GM19099 (cell line): ENCODE data around the gene PRKCH.

Source experiments
- POLR2A ChIP-seq: IDR thresholded peaks from 3 replicates; pipeline ENCODE4 v1.6.1; 2011; ENCODE audit warnings: low read depth; ENCODE audit not compliant: insufficient read length; ENCODE audit errors: extremely low read depth

PRKCH gene

GRCh38 chr14:61321385-61322010 lies at the start of gene PRKCH:
Gene PRKCH, plus strand, starts transcription at chr14:61321579. Its CDS starts 523 bp downstream, at chr14:61322102.
- TF ChIP-seq POLR2A = no peak

- no peak for TF ChIP-seq POLR2A
Measured at GRCh38 chr14:61277232-61277631, 44.1 kb upstream of the PRKCH start.

DNA sequence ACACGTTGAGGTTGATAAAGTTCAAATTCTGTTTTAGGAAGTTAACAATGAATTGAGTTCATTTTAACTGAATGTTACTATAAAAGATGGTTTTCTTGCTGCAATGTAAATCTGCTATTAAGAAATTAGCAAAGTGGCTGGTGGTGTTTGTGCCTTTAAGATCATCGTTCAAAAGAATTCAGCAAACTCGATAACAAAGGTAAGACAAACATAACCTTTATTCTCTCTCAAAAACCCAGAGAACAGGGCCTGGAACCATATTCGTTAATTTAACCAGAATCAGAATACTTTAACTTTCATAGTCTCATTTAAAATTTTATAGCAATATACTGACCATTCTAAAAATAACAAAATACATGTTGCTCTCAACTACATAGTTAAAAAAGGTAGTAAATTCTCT lies 43.6 kb upstream of the PRKCH start:
- no peak for TF ChIP-seq POLR2A

DNA sequence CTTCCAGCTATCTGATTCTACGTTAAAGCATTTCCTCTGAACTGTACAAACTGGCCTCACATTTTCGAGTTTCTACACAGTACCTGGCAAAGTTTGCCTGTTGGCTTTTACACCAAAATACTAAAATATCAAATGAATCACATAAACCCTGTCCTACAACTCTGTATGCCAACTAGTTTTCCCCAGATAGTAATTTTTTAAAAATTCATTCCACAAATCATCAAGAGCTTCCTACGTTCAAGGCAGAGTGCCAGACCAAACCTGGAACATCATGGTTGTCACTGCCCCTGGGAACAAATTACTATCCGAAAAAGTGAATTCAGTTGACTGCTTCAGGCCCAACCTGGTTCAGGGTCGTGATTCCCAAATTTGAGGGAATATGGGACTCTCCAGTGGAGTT lies 42.3 kb upstream of the PRKCH start:
- no peak for TF ChIP-seq POLR2A

DNA sequence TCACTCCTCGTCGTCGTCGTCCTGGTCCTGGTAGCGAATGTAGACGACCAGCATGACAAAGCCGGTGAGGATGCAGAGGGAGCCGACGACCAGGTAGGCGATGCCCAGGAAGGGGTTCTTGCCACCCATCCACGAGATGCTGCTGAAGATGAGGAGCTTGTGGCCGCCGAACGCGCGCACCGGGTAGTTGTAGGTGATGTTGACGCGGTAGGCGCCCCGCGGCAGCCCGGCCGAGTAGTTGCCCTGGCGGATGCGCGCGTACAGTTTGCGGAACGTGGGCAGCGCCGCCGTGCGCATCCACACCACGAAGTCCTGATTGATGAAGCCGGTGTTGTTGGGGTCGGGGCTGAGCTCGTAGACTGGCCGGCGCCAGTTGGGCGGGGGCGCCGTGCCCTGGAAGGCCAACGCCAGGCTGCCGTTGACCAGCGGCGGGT lies 41.3 kb upstream of the PRKCH start:
- TF ChIP-seq POLR2A = no peak

GRCh38 chr14:61280526-61281185 lies 40.7 kb upstream of the PRKCH start:
- no peak for TF ChIP-seq POLR2A

- no peak for TF ChIP-seq POLR2A
Measured at GRCh38 chr14:61281186-61281947, 40.0 kb upstream of the PRKCH start, which contains the start of gene TMEM30B. Gene TMEM30B, minus strand, starts transcription at chr14:61281338. Its CDS starts 191 bp downstream, at chr14:61281147.

DNA sequence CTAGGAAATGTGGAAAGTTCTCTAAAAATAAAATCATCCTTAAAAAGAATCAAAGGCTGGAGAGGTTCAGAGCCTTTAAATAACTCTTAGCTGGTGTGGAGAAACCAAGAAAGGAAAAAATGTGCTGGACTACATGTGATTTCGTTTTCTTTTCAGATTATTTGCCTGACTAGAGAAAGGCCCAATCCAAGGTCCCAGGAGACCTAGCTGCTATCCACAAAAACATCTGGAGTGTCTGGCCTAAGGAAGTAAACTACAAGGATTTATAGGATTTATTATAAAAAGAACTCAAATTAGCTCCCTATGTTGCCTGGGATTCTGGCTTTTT lies 39.5 kb upstream of the PRKCH start:
- TF ChIP-seq POLR2A = no peak

DNA sequence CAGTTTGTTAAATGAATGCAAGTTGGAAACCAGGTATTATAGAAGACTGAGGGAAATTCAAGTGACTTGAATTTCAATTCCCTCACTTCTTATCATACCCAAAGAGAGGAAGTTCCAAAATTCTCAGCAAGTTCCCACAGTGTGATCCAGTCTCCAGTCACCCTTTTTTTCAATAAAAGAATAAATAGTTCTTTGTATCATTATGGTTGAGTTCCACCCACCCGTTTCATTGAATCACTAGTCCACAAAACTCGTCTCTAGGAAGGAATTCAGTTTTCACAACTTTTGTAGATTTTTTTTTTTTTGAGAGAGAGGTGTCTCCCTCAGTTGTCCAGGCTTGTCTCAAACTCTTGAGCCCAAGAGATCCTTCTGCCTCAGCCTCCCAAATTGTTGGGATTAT lies 38.6 kb upstream of the PRKCH start:
- no peak for TF ChIP-seq POLR2A

DNA sequence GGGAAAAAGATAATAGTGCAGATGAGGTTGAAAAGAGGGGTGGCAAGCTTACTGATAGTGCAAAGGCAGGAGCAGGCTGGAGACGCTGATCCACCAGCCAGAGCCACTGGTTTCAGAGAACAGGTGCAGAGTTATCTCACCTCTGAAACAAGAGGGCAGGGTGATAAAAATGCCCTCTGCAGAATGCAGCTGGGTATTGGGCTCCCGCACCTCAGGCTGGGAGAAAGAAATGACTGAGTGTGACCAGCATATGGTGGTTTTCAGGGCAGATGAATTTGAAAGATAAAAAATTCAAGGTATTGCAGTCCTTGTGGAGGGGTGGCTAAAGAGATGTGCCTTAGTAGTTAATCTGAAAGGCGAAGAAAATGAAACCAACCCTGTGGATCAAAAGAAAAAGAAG lies 37.4 kb upstream of the PRKCH start:
- no peak for TF ChIP-seq POLR2A

DNA sequence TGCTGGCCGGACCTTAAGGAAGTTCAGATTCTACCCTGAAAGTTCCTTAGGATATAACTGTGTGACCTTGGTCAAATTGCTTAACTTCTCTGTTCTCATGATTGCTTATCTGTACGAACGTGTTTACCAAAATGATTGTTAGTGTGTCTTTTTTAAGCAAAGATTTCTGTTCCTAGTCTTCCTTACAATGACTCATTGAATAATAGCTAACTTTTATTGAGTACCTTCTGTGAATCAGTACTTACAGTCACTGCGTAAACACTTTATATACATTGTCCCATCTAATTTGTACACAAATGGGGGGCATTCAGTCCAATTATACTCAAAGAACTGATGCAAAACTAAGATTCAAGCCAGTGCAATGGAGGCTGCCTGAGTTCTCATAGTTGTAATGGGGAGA lies 36.0 kb upstream of the PRKCH start:
- TF ChIP-seq POLR2A = no peak

DNA sequence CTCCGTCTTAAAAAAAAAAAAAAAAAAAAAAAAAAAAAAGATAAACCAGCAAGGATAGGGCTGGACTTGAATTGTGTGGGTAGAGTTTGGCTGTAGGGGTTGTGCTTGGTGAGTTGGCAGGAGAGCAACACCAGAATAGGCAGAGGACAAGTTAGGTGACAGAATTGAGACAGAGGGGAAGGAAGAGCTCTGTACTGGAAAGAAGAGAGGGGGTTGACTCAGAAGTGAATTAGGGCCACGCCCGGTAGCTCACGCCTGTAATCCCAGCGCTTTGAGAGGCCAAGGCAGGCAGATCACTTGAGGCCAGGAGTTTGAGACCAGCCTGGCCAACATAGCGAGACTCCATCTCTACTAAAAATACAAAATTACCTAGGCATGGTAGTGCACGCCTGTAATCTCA lies 34.2 kb upstream of the PRKCH start:
- TF ChIP-seq POLR2A = no peak

DNA sequence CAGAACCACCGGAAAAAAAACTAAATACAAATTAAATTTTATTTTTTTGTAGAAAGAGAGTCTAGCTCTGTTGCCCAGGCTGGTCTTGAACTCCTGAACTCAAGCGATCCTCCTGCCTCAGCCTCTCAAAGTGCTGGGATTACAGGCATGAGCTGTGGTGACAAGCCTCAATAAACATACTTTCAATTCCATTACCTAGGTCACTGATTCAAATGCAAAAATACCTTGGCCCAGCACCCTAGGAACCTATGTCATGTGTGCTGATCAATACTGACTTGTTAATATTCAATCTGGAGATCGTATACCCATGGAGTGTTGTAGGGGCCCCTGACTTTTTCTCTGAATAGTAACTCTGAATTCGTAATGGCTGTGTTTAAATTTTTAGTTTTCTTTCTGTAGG lies 33.2 kb upstream of the PRKCH start:
- TF ChIP-seq POLR2A = no peak

- no peak for TF ChIP-seq POLR2A
Measured at GRCh38 chr14:61288720-61289119, 32.7 kb upstream of the PRKCH start.

GRCh38 chr14:61290701-61291100 lies 30.7 kb upstream of the PRKCH start:
- TF ChIP-seq POLR2A = no peak

DNA sequence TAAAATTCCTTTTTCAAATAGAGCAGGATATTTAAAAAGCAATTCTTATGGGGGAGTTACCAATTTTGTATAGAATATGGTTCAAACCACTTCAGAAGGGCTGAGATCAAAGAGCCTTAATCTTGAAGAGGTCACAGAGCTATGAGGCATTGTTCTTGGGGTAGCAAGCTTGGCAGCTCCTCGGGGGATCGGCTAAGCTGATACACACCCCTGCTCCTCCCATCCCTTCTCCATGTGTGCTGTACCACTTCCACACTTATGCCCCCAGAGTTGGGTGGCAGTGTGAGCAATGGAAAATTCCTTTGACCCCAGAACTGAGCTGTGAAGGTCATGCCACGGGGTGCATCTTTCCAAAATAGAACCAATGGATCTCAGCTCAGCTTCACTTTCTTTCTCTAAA lies 25.2 kb upstream of the PRKCH start:
- no peak for TF ChIP-seq POLR2A
